LNCaP clone FGC (cell line): ENCODE data around the gene CLDN9.
A peak's percentile ranks its signal among the peaks of the same experiment; 100 is the strongest.

ENCODE experiments used
- DNase-seq: peaks from one replicate; pipeline ENCODE4 v3.0.0-alpha.2; 2011; ENCODE audit warnings: low read depth
- H3K4me3 ChIP-seq: 2 replicates; pipeline ENCODE4 v1.5.1; 2011; ENCODE audit warnings: mild to moderate bottlenecking, low read depth, low read length, control low read depth
- CTCF ChIP-seq: IDR thresholded peaks from 2 replicates; pipeline ENCODE4 v1.5.1; 2012; ENCODE audit warnings: mild to moderate bottlenecking; ENCODE audit not compliant: control insufficient read depth, insufficient read depth; ENCODE audit errors: extremely low read depth

The CLDN9 gene

GRCh38 chr16:3017344-3017743 is 4.6 kb downstream of the CLDN9 start:
- no peak overlapping the region for H3K4me3 ChIP-seq
- TF ChIP-seq CTCF = no peak
- no peak for DNase-seq

GRCh38 chr16:3017794-3018506 is 5.2 kb downstream of the CLDN9 start, which contains the start of gene CLDN6:
TSS of gene CLDN6 (minus strand) at chr16:3018183. CDS start at chr16:3016021, 2,162 bp downstream.
- DNase-seq = no peak
- no peak for TF ChIP-seq CTCF
- H3K4me3 ChIP-seq = no peak within 1 kb of the TSS

GRCh38 chr16:3019594-3020246 is 7.0 kb downstream of the CLDN9 start:
- no peak for TF ChIP-seq CTCF
- DNase-seq = no peak
- H3K4me3 ChIP-seq = peak overlapping the region; percentile 66

GRCh38 chr16:3020247-3020603 is 7.5 kb downstream of the CLDN9 start, which contains the start of gene TNFRSF12A:
TSS of gene TNFRSF12A (plus strand) at chr16:3020368. CDS start at chr16:3020398, 30 bp downstream.
- TF ChIP-seq CTCF = no peak
- no peak for DNase-seq

GRCh38 chr16:3020604-3021448 is 8.1 kb downstream of the CLDN9 start:
- H3K4me3 ChIP-seq = peak overlapping the region; percentile 66
- no peak for TF ChIP-seq CTCF
- no peak for DNase-seq

More at GRCh38 chr16:3020247-3020603, 7.5 kb downstream of the CLDN9 start, which contains the start of gene TNFRSF12A:
- H3K4me3 ChIP-seq = peak within 1 kb of the TSS; percentile 66

- TF ChIP-seq CTCF = peak; percentile 41
- no peak for DNase-seq
- H3K4me3 ChIP-seq = peak overlapping the region; percentile 66
These were observed 8.9 kb downstream of the CLDN9 start for GRCh38 chr16:3021449-3022207.
